Measurements from ENCODE around the gene PCDH12. TPM values are rescaled to one million over a fixed set of nuclear protein-coding genes. Genes with fewer than 3 reads are reported as not detected.

Gene PCDH12
- total and polyA plus RNA-seq, 2 donors (not counting 1 experiment from before 2014, with no cell fraction given), result 0.01 TPM; not detected in 1

DNA sequence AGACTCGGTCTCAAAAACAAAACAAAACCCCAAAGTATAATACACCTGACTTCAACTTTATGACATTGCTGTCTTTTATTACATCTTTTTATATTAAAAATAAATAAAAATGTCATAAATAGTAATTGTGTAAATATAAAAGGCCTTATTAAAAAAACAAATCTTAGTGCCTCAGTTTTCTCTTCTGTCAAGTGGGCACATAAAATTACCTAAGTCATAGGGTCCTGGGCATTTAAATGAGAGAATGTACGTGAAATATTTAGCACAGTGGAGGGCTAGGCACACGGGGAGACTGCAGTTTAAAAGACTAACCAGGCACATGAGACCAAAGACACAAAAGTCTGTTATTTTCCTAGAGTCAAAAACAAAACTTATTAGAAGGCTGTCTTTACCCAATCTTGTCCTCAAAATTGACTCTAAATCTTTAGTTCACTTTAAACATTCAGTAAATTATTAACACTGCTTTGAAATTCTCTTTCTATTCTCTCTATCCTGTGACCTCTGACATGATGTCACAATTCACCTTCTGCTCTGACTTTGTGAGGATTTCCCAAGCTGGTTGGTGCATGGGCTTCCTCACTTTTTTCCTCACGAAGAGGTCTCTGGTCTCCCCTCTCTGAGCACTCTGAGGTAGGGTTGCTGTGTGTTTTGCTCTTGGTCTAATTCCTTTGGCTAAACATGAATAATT lies 8.4 kb upstream of the PCDH12 start:
- ATAC-seq (ENCODE audit: low read depth), result no peak
- TF ChIP-seq EZH2 (IDR thresholded peaks at IDR 0.05; ENCODE audit: borderline replicate concordance, insufficient read depth, low read depth, low read length, poor library complexity, severe bottlenecking), result no peak
- TF ChIP-seq, protein P1, sequence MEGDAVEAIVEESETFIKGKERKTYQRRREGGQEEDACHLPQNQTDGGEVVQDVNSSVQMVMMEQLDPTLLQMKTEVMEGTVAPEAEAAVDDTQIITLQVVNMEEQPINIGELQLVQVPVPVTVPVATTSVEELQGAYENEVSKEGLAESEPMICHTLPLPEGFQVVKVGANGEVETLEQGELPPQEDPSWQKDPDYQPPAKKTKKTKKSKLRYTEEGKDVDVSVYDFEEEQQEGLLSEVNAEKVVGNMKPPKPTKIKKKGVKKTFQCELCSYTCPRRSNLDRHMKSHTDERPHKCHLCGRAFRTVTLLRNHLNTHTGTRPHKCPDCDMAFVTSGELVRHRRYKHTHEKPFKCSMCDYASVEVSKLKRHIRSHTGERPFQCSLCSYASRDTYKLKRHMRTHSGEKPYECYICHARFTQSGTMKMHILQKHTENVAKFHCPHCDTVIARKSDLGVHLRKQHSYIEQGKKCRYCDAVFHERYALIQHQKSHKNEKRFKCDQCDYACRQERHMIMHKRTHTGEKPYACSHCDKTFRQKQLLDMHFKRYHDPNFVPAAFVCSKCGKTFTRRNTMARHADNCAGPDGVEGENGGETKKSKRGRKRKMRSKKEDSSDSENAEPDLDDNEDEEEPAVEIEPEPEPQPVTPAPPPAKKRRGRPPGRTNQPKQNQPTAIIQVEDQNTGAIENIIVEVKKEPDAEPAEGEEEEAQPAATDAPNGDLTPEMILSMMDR (IDR thresholded peaks at IDR 0.05), result no peak
- DNase-seq, result no peak
- no peak overlapping the region for H2AFZ ChIP-seq (ENCODE audit: insufficient read depth, low read depth, low read length, poor library complexity, severe bottlenecking)
- H3K36me3 ChIP-seq (replicated peaks in 1 of 2; ENCODE audit: control extremely low read depth in 1 of 2, control insufficient read depth in 1 of 2, extremely low read depth in 1 of 2, insufficient read depth in 2 of 2, low read length in 1 of 2), result no peaks in the 10 kb centered on the region
- peaks cover 20 to 36% of the 10 kb centered on the region in 2 donors for H3K4me1 ChIP-seq (ENCODE audit: control insufficient read depth in 2 of 2, insufficient read depth in 2 of 2, low read length in 2 of 2)
- H3K9me3 ChIP-seq (ENCODE audit: control extremely low read depth in 1 of 3, control insufficient read depth in 2 of 3, insufficient read depth in 1 of 3, low read length in 2 of 3), result no peaks in the 10 kb centered on the region
- Mint-ChIP-seq H3K27ac (no peak overlapping the region), H3K27me3 (no peaks in the 10 kb centered on the region), H3K4me3 (no peak overlapping the region), H3K9me3 (ENCODE audit: insufficient read depth) (no peaks in the 10 kb centered on the region), H3K4me1 (peaks cover 39% of the 10 kb centered on the region)
- H3K4me2 ChIP-seq (replicated peaks; ENCODE audit: low read depth, low read length, poor library complexity, severe bottlenecking), result no peak overlapping the region
- H4K20me1 ChIP-seq (ENCODE audit: control insufficient read depth, insufficient read depth, low read length, poor library complexity, severe bottlenecking), result no peaks in the 10 kb centered on the region
- H3K9ac ChIP-seq (ENCODE audit: low read length), result no peak overlapping the region
- H3K79me2 ChIP-seq (ENCODE audit: control insufficient read depth, insufficient read depth, low read length), result no peaks in the 10 kb centered on the region
- ChIA-PET CTCF (no interaction called here), POLR2A (interaction anchor here (0.7 kb wide), 1 partner anchor 14 kb away, joined by 6 read pairs; no protein-coding TSS in a partner anchor)
- no peaks in the 10 kb centered on the region for H3K27me3 ChIP-seq (replicated peaks in 1 of 4; ENCODE audit: control extremely low read depth in 1 of 4, control insufficient read depth in 3 of 4, insufficient read depth in 4 of 4, low read length in 3 of 4)
- H3K27ac ChIP-seq (ENCODE audit: low read length in 2 of 2), result no peak overlapping the region
- intact Hi-C loops (cut with micrococcal nuclease), result no loop called here
- WGBS (ENCODE audit: insufficient coverage), result 80% methylated on average over 1 of the region's 4 CpGs
- no peak overlapping the region for H3K4me3 ChIP-seq (ENCODE audit: control extremely low read depth in 1 of 5, extremely low read depth in 1 of 5, insufficient read depth in 1 of 5, low read depth in 2 of 5, low read length in 4 of 5)

DNA sequence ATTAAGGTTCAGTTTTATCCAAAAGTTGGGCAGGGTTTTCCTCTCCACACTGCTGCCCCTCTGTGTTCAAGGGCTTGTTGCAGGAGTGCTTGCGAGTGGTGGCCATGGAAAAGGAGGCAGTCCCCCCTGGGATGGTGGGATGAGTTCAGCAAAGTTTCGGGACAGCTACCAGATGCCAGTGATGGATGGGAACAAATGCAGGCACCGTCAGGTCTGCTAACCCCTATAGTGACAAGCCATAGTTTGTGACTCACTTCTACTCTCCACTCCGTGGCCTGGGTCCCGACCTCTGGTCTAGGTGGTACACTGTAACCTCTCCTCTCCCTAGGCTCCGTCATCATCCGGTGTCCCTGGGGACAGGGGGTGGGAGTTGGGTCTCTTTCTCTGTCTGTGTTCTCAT lies 7.1 kb upstream of the PCDH12 start:
- CTCF ChIA-PET, result interaction anchor here (1.2 to 9.9 kb wide), 2 partner anchors 13 to 271 kb away, joined by 4 to 198 read pairs; no protein-coding TSS in a partner anchor
- POLR2A ChIA-PET, result no interaction called here
- H3K79me2 ChIP-seq (ENCODE audit: control insufficient read depth, insufficient read depth, low read length), result no peaks in the 10 kb centered on the region

More for the DNA sequence above, 7.1 kb upstream of the PCDH12 start:
- no peak overlapping the region for H3K4me3 ChIP-seq (ENCODE audit: control extremely low read depth in 1 of 5, extremely low read depth in 1 of 5, insufficient read depth in 1 of 5, low read depth in 2 of 5, low read length in 4 of 5)
- no peak overlapping the region for H3K4me2 ChIP-seq (replicated peaks; ENCODE audit: low read depth, low read length, poor library complexity, severe bottlenecking)
- H3K9me3 ChIP-seq (ENCODE audit: control extremely low read depth in 1 of 3, control insufficient read depth in 2 of 3, insufficient read depth in 1 of 3, low read length in 2 of 3), result no peaks in the 10 kb centered on the region
- H3K27ac ChIP-seq (ENCODE audit: low read length in 2 of 2), result no peak overlapping the region
- H3K4me1 Mint-ChIP-seq, result peaks cover 45% of the 10 kb centered on the region
- H3K27me3 ChIP-seq (replicated peaks in 1 of 4; ENCODE audit: control extremely low read depth in 1 of 4, control insufficient read depth in 3 of 4, insufficient read depth in 4 of 4, low read length in 3 of 4), result no peaks in the 10 kb centered on the region
- no peak overlapping the region for H3K27ac Mint-ChIP-seq
- no peak overlapping the region for H3K4me3 Mint-ChIP-seq
- 100% methylated on average over 2 of the region's 7 CpGs for WGBS (ENCODE audit: insufficient coverage)
- TF ChIP-seq, protein P1 (IDR thresholded peaks at IDR 0.05), result no peak
- no peak for TF ChIP-seq EZH2 (IDR thresholded peaks at IDR 0.05; ENCODE audit: borderline replicate concordance, insufficient read depth, low read depth, low read length, poor library complexity, severe bottlenecking)
- ATAC-seq (ENCODE audit: low read depth) (no peak), DNase-seq (no peak)
- no peaks in the 10 kb centered on the region for H4K20me1 ChIP-seq (ENCODE audit: control insufficient read depth, insufficient read depth, low read length, poor library complexity, severe bottlenecking)
- no peak overlapping the region for H3K9ac ChIP-seq (ENCODE audit: low read length)
- no peak overlapping the region for H2AFZ ChIP-seq (ENCODE audit: insufficient read depth, low read depth, low read length, poor library complexity, severe bottlenecking)
- no peaks in the 10 kb centered on the region for H3K9me3 Mint-ChIP-seq (ENCODE audit: insufficient read depth)
- no peaks in the 10 kb centered on the region for H3K27me3 Mint-ChIP-seq
- H3K36me3 ChIP-seq (replicated peaks in 1 of 2; ENCODE audit: control extremely low read depth in 1 of 2, control insufficient read depth in 1 of 2, extremely low read depth in 1 of 2, insufficient read depth in 2 of 2, low read length in 1 of 2), result no peaks in the 10 kb centered on the region
- intact Hi-C loops (cut with micrococcal nuclease), result no loop called here
- peaks cover 23 to 43% of the 10 kb centered on the region in 2 donors for H3K4me1 ChIP-seq (ENCODE audit: control insufficient read depth in 2 of 2, insufficient read depth in 2 of 2, low read length in 2 of 2)
